Measurements from ENCODE around the gene TNFRSF13B.
"Not testable (repeated sequence)": the region's sequence is repeated elsewhere in the genome, so short reads cannot be mapped to it uniquely, and the experiment has no call there.

- TF ChIP-seq CTCF (conservative IDR thresholded peaks at IDR 0.05 in 1 of 2, IDR thresholded peaks at IDR 0.05 in 1 of 2; ENCODE audit: low read depth in 1 of 2, low read length in 2 of 2); EZH2 (IDR thresholded peaks at IDR 0.05; ENCODE audit: low read length, missing control alignments): not testable (repeated sequence)
These were observed 78.4 kb downstream of the TNFRSF13B start for GRCh38 chr17:16893527-16893926.
